ENCODE data around the gene JMJD7.

- TF ChIP-seq CTCF (IDR thresholded peaks at IDR 0.05) (no peak), POLR2A (IDR thresholded peaks at IDR 0.05) (no peak)
These were observed 30.5 kb upstream of the JMJD7 start for GRCh38 chr15:41797201-41797944.

Measured in thyroid gland (tissue), 4 donors.